ENCODE measurements around the gene ASB18. TPM values are rescaled to one million over a fixed set of nuclear protein-coding genes. Genes with fewer than 3 reads are reported as not detected.

Gene ASB18
- total and polyA plus RNA-seq, 8 donors, result not detected

- ATAC-seq, result no peak
- H3K4me3 ChIP-seq, result no peak overlapping the region
- 49 to 57% methylated on average over 6 of the region's 6 CpGs for WGBS, 2 donors
- H3K4me1 ChIP-seq, result no peaks in the 10 kb centered on the region
- no peak for FAIRE-seq
- H3K9me3 ChIP-seq, result no peaks in the 10 kb centered on the region
- intact Hi-C loops (cut with DNase I), result no loop called here
- H3K36me3 ChIP-seq, result no peaks in the 10 kb centered on the region
- peaks cover 0 to 4% (median 0%) of the 10 kb centered on the region in 4 donors for H3K27me3 ChIP-seq
- no peak for DNase-seq
- no peak overlapping the region for H3K27ac ChIP-seq
- TF ChIP-seq CTCF (IDR thresholded peaks at IDR 0.05), result no peak
Measured at GRCh38 chr2:236259371-236259770, 4.8 kb downstream of the ASB18 start.

GRCh38 chr2:236257575-236257974 lies 6.6 kb downstream of the ASB18 start:
- Histone ChIP-seq H3K4me3 (no peak overlapping the region), H3K27me3 (peaks cover 0 to 4% (median 0%) of the 10 kb centered on the region in 4 donors), H3K36me3 (no peaks in the 10 kb centered on the region), H3K27ac (no peak overlapping the region), H3K9me3 (no peaks in the 10 kb centered on the region), H3K4me1 (no peaks in the 10 kb centered on the region)
- intact Hi-C loops (cut with DNase I), result no loop called here
- ATAC-seq (no peak), FAIRE-seq (no peak), DNase-seq (no peak)
- 52 to 54% methylated on average over 6 of the region's 6 CpGs for WGBS, 2 donors
- no peak for TF ChIP-seq CTCF (IDR thresholded peaks at IDR 0.05)

GRCh38 chr2:236257136-236257535 lies 7.1 kb downstream of the ASB18 start:
- FAIRE-seq (no peak), ATAC-seq (no peak), DNase-seq (no peak)
- no peak overlapping the region for H3K27ac ChIP-seq
- H3K36me3 ChIP-seq, result no peaks in the 10 kb centered on the region
- peaks cover 0 to 4% (median 0%) of the 10 kb centered on the region in 4 donors for H3K27me3 ChIP-seq
- no peaks in the 10 kb centered on the region for H3K4me1 ChIP-seq
- WGBS, 2 donors, result 47 to 59% methylated on average over 8 of the region's 8 CpGs
- no peak for TF ChIP-seq CTCF (IDR thresholded peaks at IDR 0.05)
- H3K9me3 ChIP-seq, result no peaks in the 10 kb centered on the region
- no peak overlapping the region for H3K4me3 ChIP-seq
- intact Hi-C loops (cut with DNase I), result no loop called here

- DNase-seq (no peak), ATAC-seq (no peak), FAIRE-seq (no peak)
- no peak for TF ChIP-seq CTCF (IDR thresholded peaks at IDR 0.05)
- Histone ChIP-seq H3K27me3 (peaks cover 0 to 4% (median 0%) of the 10 kb centered on the region in 4 donors), H3K27ac (no peak overlapping the region), H3K36me3 (no peaks in the 10 kb centered on the region), H3K4me1 (no peaks in the 10 kb centered on the region), H3K9me3 (no peaks in the 10 kb centered on the region), H3K4me3 (no peak overlapping the region)
- 27 to 39% methylated on average over 8 of the region's 8 CpGs for whole genome bisulfite sequencing, 2 donors
- intact Hi-C loops (cut with DNase I), result no loop called here
Measured at GRCh38 chr2:236256366-236256985, 7.7 kb downstream of the ASB18 start.

GRCh38 chr2:236254674-236255073 lies 9.5 kb downstream of the ASB18 start:
- H3K4me1 ChIP-seq, result no peaks in the 10 kb centered on the region
- intact Hi-C loops (cut with DNase I), result no loop called here
- H3K27me3 ChIP-seq, result no peaks in the 10 kb centered on the region
- H3K9me3 ChIP-seq, result no peaks in the 10 kb centered on the region
- WGBS, 2 donors, result 62 to 71% methylated on average over 13 of the region's 13 CpGs
- H3K4me3 ChIP-seq, result no peak overlapping the region
- DNase-seq (no peak), FAIRE-seq (no peak), ATAC-seq (no peak)
- no peak for TF ChIP-seq CTCF (IDR thresholded peaks at IDR 0.05)
- H3K36me3 ChIP-seq, result no peaks in the 10 kb centered on the region
- no peak overlapping the region for H3K27ac ChIP-seq

Data from pancreas (tissue), 10 donors.